RWPE2 (cell line): ENCODE results near the gene PBRM1.

ENCODE experiments used
- ATAC-seq: fragments of 200-7000 bp; cut with Tn5 transposase; 3 replicates; pipeline ENCODE4 v1.9.1; 2021; ENCODE audit warnings: low read depth
- DNase-seq: peaks from one replicate; pipeline ENCODE4 v3.0.0-alpha.2; 2020; ENCODE audit warnings: low spot score
- H3K27ac ChIP-seq: fragments of 450-650 bp; 2 replicates; pipeline ENCODE4 v1.5.1; 2017; ENCODE audit warnings: mild to moderate bottlenecking; ENCODE audit not compliant: poor library complexity, severe bottlenecking
- H3K27me3 ChIP-seq: fragments of 250-450 bp; sonication (Bioruptor Pico); 2 replicates; pipeline ENCODE4 v1.5.1; 2021; ENCODE audit warnings: mild to moderate bottlenecking, moderate library complexity; ENCODE audit not compliant: insufficient read depth, poor library complexity, severe bottlenecking
- H3K36me3 ChIP-seq: fragments of 250-450 bp; sonication (Bioruptor Pico); 2 replicates; pipeline ENCODE4 v1.5.1; 2020; ENCODE audit warnings: low read depth, mild to moderate bottlenecking, moderate library complexity
- H3K4me1 ChIP-seq: fragments of 250-450 bp; sonication (Bioruptor Pico); 2 replicates; pipeline ENCODE4 v1.5.1; 2021; ENCODE audit warnings: mild to moderate bottlenecking, moderate library complexity; ENCODE audit not compliant: insufficient read depth, poor library complexity, severe bottlenecking
- H3K4me3 ChIP-seq: fragments of 250-450 bp; sonication (Bioruptor Pico); 2 replicates; pipeline ENCODE4 v1.5.1; 2021; ENCODE audit warnings: mild to moderate bottlenecking, moderate library complexity; ENCODE audit not compliant: severe bottlenecking
- H3K9me3 ChIP-seq: fragments of 250-450 bp; sonication (Bioruptor Pico); 2 replicates; pipeline ENCODE4 v1.5.1; 2021; ENCODE audit warnings: mild to moderate bottlenecking, moderate library complexity; ENCODE audit not compliant: severe bottlenecking
- TF ChIP-seq, protein P1 (sequence below): fragments of 450-650 bp; IDR thresholded peaks from one replicate; pipeline ENCODE4 v1.5.1; 2017; ENCODE audit warnings: mild to moderate bottlenecking, moderate library complexity; ENCODE audit not compliant: poor library complexity, severe bottlenecking

PBRM1 gene

DNA sequence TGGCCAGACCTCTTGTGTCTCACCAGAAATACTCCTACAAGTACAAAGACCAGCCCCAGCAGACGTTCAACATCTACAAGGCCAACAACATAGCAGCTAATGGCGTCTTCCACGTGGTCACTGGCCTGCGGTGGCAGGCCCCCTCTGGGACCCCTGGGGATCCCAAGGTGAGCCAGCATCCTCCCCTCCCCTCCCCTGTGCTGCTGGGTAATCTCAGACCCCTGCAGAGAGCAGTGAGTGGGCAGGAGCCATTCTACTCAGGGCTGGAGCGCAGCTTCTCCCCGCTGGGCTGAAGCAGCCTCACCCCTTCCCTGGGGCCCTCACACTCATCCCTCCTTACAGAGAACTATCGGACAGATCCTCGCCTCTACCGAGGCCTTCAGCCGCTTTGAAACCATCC is 180.7 kb downstream of the PBRM1 start:
- H3K4me1 ChIP-seq = peaks cover 9% of the 10 kb centered on the region
- H3K4me3 ChIP-seq = no peak overlapping the region
- no peak overlapping the region for H3K27ac ChIP-seq
- ATAC-seq (no peak), DNase-seq (no peak)
- no peaks in the 10 kb centered on the region for H3K9me3 ChIP-seq
- no peaks in the 10 kb centered on the region for H3K36me3 ChIP-seq
- H3K27me3 ChIP-seq = no peaks in the 10 kb centered on the region
- TF ChIP-seq, protein P1, sequence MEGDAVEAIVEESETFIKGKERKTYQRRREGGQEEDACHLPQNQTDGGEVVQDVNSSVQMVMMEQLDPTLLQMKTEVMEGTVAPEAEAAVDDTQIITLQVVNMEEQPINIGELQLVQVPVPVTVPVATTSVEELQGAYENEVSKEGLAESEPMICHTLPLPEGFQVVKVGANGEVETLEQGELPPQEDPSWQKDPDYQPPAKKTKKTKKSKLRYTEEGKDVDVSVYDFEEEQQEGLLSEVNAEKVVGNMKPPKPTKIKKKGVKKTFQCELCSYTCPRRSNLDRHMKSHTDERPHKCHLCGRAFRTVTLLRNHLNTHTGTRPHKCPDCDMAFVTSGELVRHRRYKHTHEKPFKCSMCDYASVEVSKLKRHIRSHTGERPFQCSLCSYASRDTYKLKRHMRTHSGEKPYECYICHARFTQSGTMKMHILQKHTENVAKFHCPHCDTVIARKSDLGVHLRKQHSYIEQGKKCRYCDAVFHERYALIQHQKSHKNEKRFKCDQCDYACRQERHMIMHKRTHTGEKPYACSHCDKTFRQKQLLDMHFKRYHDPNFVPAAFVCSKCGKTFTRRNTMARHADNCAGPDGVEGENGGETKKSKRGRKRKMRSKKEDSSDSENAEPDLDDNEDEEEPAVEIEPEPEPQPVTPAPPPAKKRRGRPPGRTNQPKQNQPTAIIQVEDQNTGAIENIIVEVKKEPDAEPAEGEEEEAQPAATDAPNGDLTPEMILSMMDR = no peak

DNA sequence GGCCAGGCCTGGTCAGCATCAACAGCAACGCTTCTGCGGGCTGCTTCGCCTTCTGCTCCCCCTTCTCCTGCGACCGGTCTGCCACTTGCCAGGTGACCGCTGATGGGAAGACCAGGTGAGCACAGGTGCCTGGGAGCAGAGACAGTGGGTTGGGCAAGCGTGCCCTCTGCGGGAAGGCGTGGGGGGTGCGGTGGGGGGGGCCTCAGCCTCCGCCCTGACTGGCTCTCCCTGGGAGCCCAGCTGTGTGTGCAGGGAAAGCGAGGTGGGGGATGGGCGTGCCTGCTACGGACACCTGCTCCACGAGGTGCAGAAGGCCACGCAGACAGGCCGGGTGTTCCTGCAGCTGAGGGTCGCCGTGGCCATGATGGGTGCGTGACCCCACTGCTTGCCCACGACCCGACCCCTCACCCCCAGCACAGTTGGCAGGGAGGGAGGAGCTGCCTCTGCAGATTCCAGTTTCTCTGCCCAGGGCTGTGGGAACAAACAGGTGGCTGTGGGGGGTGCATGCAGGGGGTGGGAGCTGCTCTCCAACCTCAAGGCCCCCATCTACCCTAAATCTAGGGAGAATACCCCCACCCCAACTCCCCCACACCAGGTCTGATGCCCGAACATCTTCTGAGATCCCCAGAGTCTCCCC is 181.8 kb downstream of the PBRM1 start:
- TF ChIP-seq, protein P1 = no peak
- ATAC-seq (no peak), DNase-seq (no peak)
- H3K27me3 ChIP-seq = no peaks in the 10 kb centered on the region
- no peaks in the 10 kb centered on the region for H3K9me3 ChIP-seq
- H3K36me3 ChIP-seq = no peaks in the 10 kb centered on the region
- peaks cover 9% of the 10 kb centered on the region for H3K4me1 ChIP-seq
- H3K4me3 ChIP-seq = no peak overlapping the region
- H3K27ac ChIP-seq = no peak overlapping the region

DNA sequence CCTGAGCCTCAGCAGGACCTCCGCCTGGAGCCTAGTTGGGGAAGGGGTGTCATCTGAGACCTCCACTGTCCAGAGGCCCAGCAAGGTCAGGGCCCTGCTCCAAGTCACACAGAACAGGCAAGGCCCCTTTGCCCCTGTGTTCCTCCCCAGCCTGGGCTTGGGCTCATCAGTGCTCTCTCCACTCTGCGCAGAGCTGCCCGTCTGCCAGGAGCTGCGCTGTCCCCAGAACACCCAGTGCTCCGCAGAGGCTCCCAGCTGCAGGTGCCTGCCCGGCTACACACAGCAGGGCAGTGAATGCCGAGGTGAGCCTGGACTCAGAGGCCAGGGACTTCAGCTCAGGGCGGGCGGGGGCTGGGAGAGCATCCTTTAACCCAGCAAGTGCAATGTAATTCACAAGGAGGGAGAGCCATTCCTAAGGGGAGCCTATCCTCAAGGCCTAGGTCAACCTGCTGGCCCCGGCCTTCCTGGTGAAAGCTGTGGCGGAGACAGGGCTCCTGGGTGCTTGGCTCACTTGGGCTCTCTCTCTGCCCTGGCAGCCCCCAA is 182.8 kb downstream of the PBRM1 start:
- DNase-seq (no peak), ATAC-seq (no peak)
- no peaks in the 10 kb centered on the region for H3K36me3 ChIP-seq
- no peaks in the 10 kb centered on the region for H3K9me3 ChIP-seq
- no peaks in the 10 kb centered on the region for H3K27me3 ChIP-seq
- peaks cover 9% of the 10 kb centered on the region for H3K4me1 ChIP-seq
- H3K4me3 ChIP-seq = no peak overlapping the region
- H3K27ac ChIP-seq = no peak overlapping the region
- TF ChIP-seq, protein P1 = no peak

DNA sequence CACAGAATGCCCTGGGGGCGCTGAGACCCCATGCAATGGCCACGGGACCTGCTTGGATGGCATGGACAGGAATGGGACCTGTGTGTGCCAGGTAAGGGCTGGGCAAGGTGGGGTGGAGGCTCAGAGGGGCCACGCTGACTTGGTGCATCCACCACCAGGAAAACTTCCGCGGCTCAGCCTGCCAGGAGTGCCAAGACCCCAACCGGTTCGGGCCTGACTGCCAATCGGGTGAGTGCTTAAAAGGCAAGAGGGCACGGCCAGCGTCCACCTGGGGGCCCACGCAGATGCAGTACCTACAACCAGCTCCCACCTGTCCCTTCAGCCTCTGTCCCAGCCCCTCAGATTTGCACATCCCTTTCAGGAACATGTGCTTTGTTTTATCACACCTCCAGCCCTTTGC is 183.7 kb downstream of the PBRM1 start:
- no peak for ATAC-seq
- no peak for DNase-seq
- TF ChIP-seq, protein P1 = no peak
- no peak overlapping the region for H3K27ac ChIP-seq
- H3K4me3 ChIP-seq = no peak overlapping the region
- H3K36me3 ChIP-seq = no peaks in the 10 kb centered on the region
- H3K9me3 ChIP-seq = no peaks in the 10 kb centered on the region
- peaks cover 2% of the 10 kb centered on the region for H3K4me1 ChIP-seq
- H3K27me3 ChIP-seq = no peaks in the 10 kb centered on the region

DNA sequence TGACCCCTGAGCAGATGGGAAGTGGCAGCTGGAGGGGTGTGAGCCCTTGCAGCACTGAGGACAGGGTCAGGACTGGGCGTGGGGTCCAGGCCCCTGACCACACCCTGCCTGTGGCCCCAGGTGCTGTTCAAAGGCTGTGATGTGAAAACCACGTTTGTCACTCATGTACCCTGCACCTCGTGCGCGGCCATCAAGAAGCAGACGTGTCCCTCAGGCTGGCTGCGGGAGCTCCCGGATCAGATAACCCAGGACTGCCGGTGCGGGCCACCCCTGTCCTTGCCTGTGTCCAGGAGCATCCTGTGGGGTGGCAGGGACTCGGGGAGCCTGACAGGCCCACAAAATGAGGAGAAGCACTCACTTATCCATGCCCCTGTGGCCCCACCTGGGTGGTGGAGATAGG is 184.7 kb downstream of the PBRM1 start:
- no peaks in the 10 kb centered on the region for H3K9me3 ChIP-seq
- no peak overlapping the region for H3K4me3 ChIP-seq
- no peaks in the 10 kb centered on the region for H3K4me1 ChIP-seq
- ATAC-seq (no peak), DNase-seq (no peak)
- H3K27ac ChIP-seq = no peak overlapping the region
- no peaks in the 10 kb centered on the region for H3K36me3 ChIP-seq
- H3K27me3 ChIP-seq = no peaks in the 10 kb centered on the region
- TF ChIP-seq, protein P1 = no peak
